Endothelial cell of umbilical vein (primary cell): ENCODE measurements around the gene KAT14. TPM values are rescaled to one million over a fixed set of nuclear protein-coding genes. Genes with fewer than 3 reads are reported as not detected.
"Not testable (repeated sequence)": the region's sequence is repeated elsewhere in the genome, so short reads cannot be mapped to it uniquely, and the experiment has no call there.

Source experiments
- BruUV-seq: library from RNA; stranded (reverse); fragments of 400-500 nt; replicated peaks from 2 replicates; lab custom pipeline; 2021; lab: Mats Ljungman, UMichigan
- CTCF ChIA-PET: fragments of 300-600, 350-600 bp; sonication (Branson Sonifier 250); formaldehyde crosslinking; loops from one replicate; lab custom pipeline; 2021; ENCODE audit warnings: antibody characterized with exemption, inconsistent platforms; lab: Charles Lee
- POLR2A ChIA-PET: fragments of 300-600, 350-600 bp; sonication (Branson Sonifier 250); formaldehyde crosslinking; loops from one replicate; lab custom pipeline; 2021; ENCODE audit warnings: antibody characterized with exemption, inconsistent platforms; lab: Charles Lee
- DNase-seq: peaks from one replicate; pipeline ENCODE4 v3.0.0-alpha.2; 2011; ENCODE audit warnings: low read depth, low spot score
- FAIRE-seq: peaks from 2 replicates; lab custom pipeline; 2011; peaks lifted over from hg19 to GRCh38; lab: Jason Lieb, UNC
- H2AFZ ChIP-seq: 2 replicates; pipeline ENCODE4 v1.6.0; 2012; ENCODE audit warnings: low read depth, low read length, control low read depth, inconsistent platforms
- H3K27ac ChIP-seq: 2 replicates; pipeline ENCODE4 v1.5.1; 2011; ENCODE audit warnings: low read depth, mild to moderate bottlenecking, control low read depth, low read length, moderate library complexity; ENCODE audit not compliant: insufficient read depth
- H3K27me3 ChIP-seq, 2 experiments: 2 replicates each; pipeline versions ENCODE4 v1.6.0 to v1.6.1; 2011; ENCODE audit warnings: low read length in 2 of 2, mixed read lengths in 1 of 2; ENCODE audit not compliant: control insufficient read depth in 2 of 2, insufficient read depth in 2 of 2
- H3K36me3 ChIP-seq, 2 experiments: 2 replicates in 1 of 2; 3 replicates in 1 of 2; pipeline ENCODE4 v1.5.1; 2011; ENCODE audit warnings: low read length in 2 of 2, mild to moderate bottlenecking in 1 of 2, moderate library complexity in 1 of 2; ENCODE audit not compliant: control insufficient read depth in 2 of 2, insufficient read depth in 2 of 2; ENCODE audit errors: extremely low read depth in 1 of 2
- H3K4me1 ChIP-seq: 3 replicates; pipeline ENCODE4 v1.5.1; 2011; ENCODE audit warnings: mild to moderate bottlenecking, low read length; ENCODE audit not compliant: control insufficient read depth, insufficient read depth; ENCODE audit errors: extremely low read depth
- H3K4me2 ChIP-seq: 2 replicates; pipeline ENCODE4 v1.6.1; 2011; ENCODE audit warnings: low read length, control low read depth, mixed read lengths; ENCODE audit not compliant: insufficient read depth
- H3K4me3 ChIP-seq, 3 experiments: fragments of 200-600 bp in 1 of 3; sonication (generic), shearing (Covaris generic) in 1 of 3; replicated peaks in 1 of 3; 2 replicates each; pipeline ENCODE4 v1.5.1; 2011 to 2016; ENCODE audit warnings: control low read depth in 3 of 3, low read length in 3 of 3, mild to moderate bottlenecking in 2 of 3, inconsistent platforms in 1 of 3, low read depth in 1 of 3, moderate library complexity in 1 of 3; ENCODE audit not compliant: insufficient read depth in 1 of 3
- H3K79me2 ChIP-seq: 2 replicates; pipeline ENCODE4 v1.6.0; 2012; ENCODE audit warnings: low read length, inconsistent platforms; ENCODE audit not compliant: control insufficient read depth, insufficient read depth
- H3K9ac ChIP-seq: replicated peaks from 2 replicates; pipeline ENCODE3; 2011; ENCODE audit warnings: low read length, control low read depth; ENCODE audit not compliant: insufficient read depth; ENCODE audit errors: extremely low read depth
- H3K9me1 ChIP-seq: replicated peaks from 3 replicates; pipeline ENCODE4 v1.6.0; 2011; ENCODE audit warnings: mild to moderate bottlenecking, low read length; ENCODE audit not compliant: control insufficient read depth, insufficient read depth; ENCODE audit errors: extremely low read depth
- H3K9me3 ChIP-seq: replicated peaks from 2 replicates; pipeline ENCODE4 v1.5.1; 2012; ENCODE audit warnings: low read length, inconsistent platforms; ENCODE audit not compliant: control insufficient read depth, insufficient read depth
- H4K20me1 ChIP-seq: replicated peaks from 2 replicates; pipeline ENCODE3; 2011; ENCODE audit warnings: mild to moderate bottlenecking, low read length; ENCODE audit not compliant: control insufficient read depth, insufficient read depth; ENCODE audit errors: extremely low read depth
- CTCF ChIP-seq, 2 donors: IDR thresholded peaks; 1 replicate in 1 of 2; 2 replicates in 1 of 2; pipeline ENCODE4 v1.5.1; 2011; ENCODE audit warnings: low read length in 2 of 2, mild to moderate bottlenecking in 2 of 2, moderate library complexity in 2 of 2, control low read depth in 1 of 2, inconsistent platforms in 1 of 2, low read depth in 1 of 2; ENCODE audit not compliant: insufficient read depth in 1 of 2; ENCODE audit errors: extremely low read depth in 1 of 2
- EZH2 ChIP-seq: IDR thresholded peaks from 2 replicates; pipeline ENCODE4 v1.6.1; 2012; ENCODE audit warnings: borderline replicate concordance, low read depth, mild to moderate bottlenecking, moderate library complexity, low read length, inconsistent platforms; ENCODE audit not compliant: severe bottlenecking
- FOS ChIP-seq: IDR thresholded peaks from 2 replicates; pipeline ENCODE4 v1.6.1; 2011; ENCODE audit warnings: mild to moderate bottlenecking, low read length, moderate library complexity, borderline replicate concordance; ENCODE audit not compliant: insufficient read depth
- GATA2 ChIP-seq: IDR thresholded peaks from 2 replicates; pipeline ENCODE4 v1.7.0; 2011; ENCODE audit warnings: low read depth, mild to moderate bottlenecking, moderate library complexity, mixed read lengths, low read length; ENCODE audit not compliant: insufficient read length, insufficient read depth
- JUN ChIP-seq: IDR thresholded peaks from 2 replicates; pipeline ENCODE4 v1.6.1; 2011; ENCODE audit warnings: borderline replicate concordance, low read depth; ENCODE audit not compliant: insufficient read length, insufficient read depth
- MAX ChIP-seq: IDR thresholded peaks from 2 replicates; pipeline ENCODE4 v1.6.1; 2011; ENCODE audit not compliant: insufficient read depth, insufficient read length
- MYC ChIP-seq: IDR thresholded peaks from one replicate; pipeline ENCODE4 v1.6.1; 2011; ENCODE audit warnings: mild to moderate bottlenecking, low read depth, low read length
- POLR2A ChIP-seq: IDR thresholded peaks from 2 replicates; pipeline ENCODE4 v1.6.1; 2012; ENCODE audit warnings: low read depth, mild to moderate bottlenecking, control low read depth, low read length
- POLR2AphosphoS5 ChIP-seq: IDR thresholded peaks from 2 replicates; pipeline ENCODE4 v1.6.1; 2012; ENCODE audit warnings: low read depth, mild to moderate bottlenecking, control low read depth, low read length, moderate library complexity; ENCODE audit not compliant: insufficient read depth
- dilution Hi-C: fragments of 300-500 bp; cut with MboI; formaldehyde crosslinking; loops from one replicate; pipeline ENCODE4 v1.15.0; 2019; ENCODE audit warnings: low sequenced_read_pairs; ENCODE audit not compliant: extremely low pct_ligation_motif_present
- intact Hi-C: fragments of 100-400 bp; cut with micrococcal nuclease; formaldehyde crosslinking; loops from one replicate; pipeline ENCODE4 v1.10.0; 2022
- polyA plus RNA-seq, 4 experiments: library from polyadenylated mRNA; depleted of rRNA in 3 of 4; stranded (reverse) in 3 of 4; unstranded in 1 of 4; fragments of >200 nt; gene quantifications; 2 replicates each; pipeline versions ENCODE4 v1.2.1 to v1.2.3, GENCODE V29; 2011 to 2012; ENCODE audit warnings: missing spikeins in 1 of 4
- total RNA-seq: library from RNA; stranded (reverse); gene quantifications from 2 replicates; pipeline ENCODE4 v1.2.3, GENCODE V29; 2021

Gene KAT14
- total and polyA plus RNA-seq, 2 donors (not counting 3 experiments of a cell fraction or from before 2014, with no cell fraction given) = 6.7 to 11.7 TPM

DNA sequence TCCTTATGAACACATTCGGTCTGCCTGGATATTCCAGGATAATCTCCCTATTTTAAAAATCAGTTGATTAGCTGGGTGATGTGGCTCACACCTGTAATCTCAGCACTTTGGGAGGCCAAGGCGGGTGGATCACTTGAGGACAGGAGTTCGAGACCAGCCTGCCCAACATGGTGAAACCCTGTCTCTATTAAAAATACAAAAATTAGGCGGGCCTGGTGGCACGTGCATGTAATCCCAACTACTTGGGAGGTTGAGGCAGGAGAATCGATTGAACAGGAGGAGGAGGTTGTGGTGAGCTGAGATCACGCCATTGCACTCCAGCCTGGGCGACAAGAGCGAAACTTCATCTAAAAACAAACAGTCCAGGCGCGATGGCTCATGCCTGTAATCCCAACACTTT is 48.8 kb upstream of the KAT14 start:
- H3K4me1 ChIP-seq, POLR2A ChIA-PET, intact Hi-C loops, CTCF ChIA-PET, H3K4me3 ChIP-seq, H3K9me1 ChIP-seq, H3K79me2 ChIP-seq, H3K36me3 ChIP-seq, H3K4me2 ChIP-seq, dilution Hi-C loops, FAIRE-seq, DNase-seq, BruUV-seq, H2AFZ ChIP-seq, H4K20me1 ChIP-seq, H3K27ac ChIP-seq, H3K27me3 ChIP-seq, H3K9me3 ChIP-seq, H3K9ac ChIP-seq: not testable (repeated sequence)

- H3K4me2 ChIP-seq = no peak overlapping the region
- intact Hi-C loops = no loop called here
- no peaks in the 10 kb centered on the region for H3K27me3 ChIP-seq
- no peaks in the 10 kb centered on the region for H3K9me1 ChIP-seq
- CTCF ChIA-PET = no interaction called here
- no peak for FAIRE-seq
- no TSS peak for BruUV-seq
- no peaks in the 10 kb centered on the region for H4K20me1 ChIP-seq
- H3K27ac ChIP-seq = no peak overlapping the region
- dilution Hi-C loops = no loop called here
- no peak for DNase-seq
- no peaks in the 10 kb centered on the region for H3K4me1 ChIP-seq
- H3K36me3 ChIP-seq = no peaks in the 10 kb centered on the region
- no peaks in the 10 kb centered on the region for H3K9me3 ChIP-seq
- POLR2A ChIA-PET = no interaction called here
- H3K9ac ChIP-seq = no peak overlapping the region
- H3K79me2 ChIP-seq = no peaks in the 10 kb centered on the region
- H3K4me3 ChIP-seq = no peak overlapping the region
- H2AFZ ChIP-seq = no peak overlapping the region
- TF ChIP-seq GATA2 (no peak), CTCF (IDR thresholded peaks at IDR 0.05; ENCODE audit: extremely low read depth in 1 of 2, insufficient read depth in 1 of 2, low read depth in 1 of 2, low read length in 2 of 2) (no peak), POLR2AphosphoS5 (no peak), FOS (no peak), EZH2 (no peak), JUN (no peak), MAX (no peak), POLR2A (no peak), MYC (no peak)
These were observed 47.6 kb upstream of the KAT14 start for GRCh38 chr20:18090044-18090443.
